ENCODE results near the gene TTLL13. TPM values are rescaled to one million over a fixed set of nuclear protein-coding genes. Genes with fewer than 3 reads are reported as not detected.

TTLL13 gene
- total and polyA plus RNA-seq, 12 donors: 0.09 to 0.78 (median 0.24) TPM; not detected in 4

- peaks cover 3 to 28% (median 13%) of the 10 kb centered on the region in 9 donors for H3K4me1 ChIP-seq
- no peak overlapping the region for H3K27ac ChIP-seq
- ATAC-seq (no peak), DNase-seq (no peak)
- H3K36me3 ChIP-seq: no peaks in the 10 kb centered on the region
- no peaks in the 10 kb centered on the region for H3K27me3 ChIP-seq
- intact Hi-C loops (cut with DNase I): no loop called here
- no peak for TF ChIP-seq CTCF (IDR thresholded peaks at IDR 0.05)
- H3K4me3 ChIP-seq: no peak overlapping the region
- WGBS, 2 donors: 89 to 93% methylated on average over 5 of the region's 5 CpGs
- no peaks in the 10 kb centered on the region for H3K9me3 ChIP-seq
Observed at GRCh38 chr15:90261811-90262210, 12.5 kb downstream of the TTLL13 start.

GRCh38 chr15:90262426-90262825 lies 13.1 kb downstream of the TTLL13 start:
- no peak for ATAC-seq
- intact Hi-C loops (cut with DNase I): no loop called here
- no peak overlapping the region for H3K27ac ChIP-seq

GRCh38 chr15:90264671-90265070 lies 15.3 kb downstream of the TTLL13 start:
- DNase-seq (peak in 1 of 2 donors; percentile 13), ATAC-seq (peak in 4 of 8 donors; percentile 14 to 46 (median 30))
- peak overlapping the region; percentile 93 to 99 (median 96) for H3K27ac ChIP-seq
- H3K27me3 ChIP-seq: no peaks in the 10 kb centered on the region
- intact Hi-C loops (cut with DNase I): loop anchor here in 3 of 10 donors (2.0 to 5.0 kb wide), 2 partner anchors 16 to 32 kb away; partner anchors contain the start of genes CIB1 (in 2 of the 3), GDPGP1 (in 2 of the 3) and TTLL13 (in 1 of the 3)
- H3K36me3 ChIP-seq: peaks cover 0 to 27% (median 3%) of the 10 kb centered on the region in 9 donors
- no peaks in the 10 kb centered on the region for H3K9me3 ChIP-seq
- peaks cover 13 to 54% (median 39%) of the 10 kb centered on the region in 9 donors for H3K4me1 ChIP-seq
- H3K4me3 ChIP-seq: peak overlapping the region; percentile 62 to 90 (median 84)
- 40 to 49% methylated on average over 4 of the region's 4 CpGs for WGBS, 2 donors
- no peak for TF ChIP-seq CTCF (IDR thresholded peaks at IDR 0.05)

More at GRCh38 chr15:90262426-90262825, 13.1 kb downstream of the TTLL13 start:
- no peaks in the 10 kb centered on the region for H3K27me3 ChIP-seq
- peaks cover 0 to 6% (median 0%) of the 10 kb centered on the region in 9 donors for H3K36me3 ChIP-seq
- no peak overlapping the region for H3K4me3 ChIP-seq
- TF ChIP-seq CTCF (IDR thresholded peaks at IDR 0.05): no peak
- H3K4me1 ChIP-seq: peaks cover 9 to 34% (median 19%) of the 10 kb centered on the region in 9 donors
- 70 to 80% methylated on average over 5 of the region's 5 CpGs for WGBS, 2 donors
- no peak for DNase-seq
- H3K9me3 ChIP-seq: no peaks in the 10 kb centered on the region

GRCh38 chr15:90265271-90266060 lies 16.1 kb downstream of the TTLL13 start, which contains the start of gene NGRN:
Gene NGRN, plus strand, starts transcription at chr15:90265672. Its CDS starts 41 bp downstream, at chr15:90265713.
- no peak for TF ChIP-seq CTCF (IDR thresholded peaks at IDR 0.05)
- intact Hi-C loops (cut with DNase I): loop anchor here in 3 of 10 donors (2.0 to 5.0 kb wide), 2 partner anchors 17 to 33 kb away; partner anchors contain the start of genes CIB1 (in 2 of the 3), GDPGP1 (in 2 of the 3) and TTLL13 (in 1 of the 3)
- H3K27me3 ChIP-seq: no peaks in the 10 kb centered on the region
- H3K9me3 ChIP-seq: no peaks in the 10 kb centered on the region
- peak; percentile 90 to 94 for DNase-seq
- 0 to 1% methylated on average over 59 of the region's 59 CpGs for WGBS, 2 donors
- ATAC-seq: peak; percentile 95 to 98 (median 96)
- peak within 1 kb of the TSS; percentile 62 to 90 (median 84) for H3K4me3 ChIP-seq
- peaks cover 0 to 35% (median 8%) of the 10 kb centered on the region in 9 donors for H3K36me3 ChIP-seq
- peaks cover 13 to 62% (median 47%) of the 10 kb centered on the region in 9 donors for H3K4me1 ChIP-seq
- peak within 1 kb of the TSS; percentile 93 to 99 (median 96) for H3K27ac ChIP-seq

All from heart right ventricle (tissue), 16 donors.